ENCODE data around the gene ISCU. TPM values are rescaled to one million over a fixed set of nuclear protein-coding genes. Genes with fewer than 3 reads are reported as not detected.

The ISCU gene
- total RNA-seq, 1 donor from 2014 or later: 117 TPM

GRCh38 chr12:108516511-108517275 lies 45.7 kb upstream of the ISCU start:
- H3K9me3 Mint-ChIP-seq: no peaks in the 10 kb centered on the region
- H3K27ac Mint-ChIP-seq: peak overlapping the region; percentile 60
- H3K36me3 Mint-ChIP-seq (ENCODE audit: low read depth): peaks cover 46% of the 10 kb centered on the region
- TF ChIP-seq CTCF (IDR thresholded peaks at IDR 0.05): no peak
- intact Hi-C loops (cut with micrococcal nuclease): loop anchor here (5.0 to 10.0 kb wide), 4 partner anchors 121 to 1424 kb away; partner anchors contain the start of genes CRY1 and PWP1
- ChIA-PET POLR2A (interaction anchor here (1.0 to 2.6 kb wide), 2 partner anchors 45 to 52 kb away, joined by 3 to 8 read pairs; partner anchors contain the start of genes ISCU and SART3), CTCF (no interaction called here)
- no peak for DNase-seq
- no peaks in the 10 kb centered on the region for H3K27me3 Mint-ChIP-seq
- peak overlapping the region; percentile 95 for H3K4me3 Mint-ChIP-seq
- ATAC-seq (ENCODE audit: low read depth): no peak
- H3K4me1 Mint-ChIP-seq: peaks cover 26% of the 10 kb centered on the region

GRCh38 chr12:108517288-108518100 lies 44.9 kb upstream of the ISCU start:
- CTCF ChIA-PET: no interaction called here
- ATAC-seq (ENCODE audit: low read depth): no peak

GRCh38 chr12:108518101-108518715 lies 44.2 kb upstream of the ISCU start:
- DNase-seq: no peak
- POLR2A ChIA-PET: no interaction called here
- no peak overlapping the region for H3K27ac Mint-ChIP-seq
- TF ChIP-seq CTCF (IDR thresholded peaks at IDR 0.05): no peak
- H3K27me3 Mint-ChIP-seq: no peaks in the 10 kb centered on the region
- no peak for ATAC-seq (ENCODE audit: low read depth)
- intact Hi-C loops (cut with micrococcal nuclease): loop anchor here (5.0 to 10.0 kb wide), 4 partner anchors 119 to 1426 kb away; partner anchors contain the start of genes CRY1 and PWP1
- CTCF ChIA-PET: no interaction called here
- H3K36me3 Mint-ChIP-seq (ENCODE audit: low read depth): peaks cover 62% of the 10 kb centered on the region
- H3K9me3 Mint-ChIP-seq: no peaks in the 10 kb centered on the region
- H3K4me3 Mint-ChIP-seq: no peak overlapping the region
- peaks cover 20% of the 10 kb centered on the region for H3K4me1 Mint-ChIP-seq

More at GRCh38 chr12:108517288-108518100, 44.9 kb upstream of the ISCU start:
- no peak for DNase-seq
- POLR2A ChIA-PET: interaction anchor here (2.6 kb wide), 1 partner anchor 44 kb away, joined by 8 read pairs; the partner anchor contains the start of genes ISCU and SART3
- Mint-ChIP-seq H3K4me3 (no peak overlapping the region), H3K36me3 (ENCODE audit: low read depth) (peaks cover 54% of the 10 kb centered on the region), H3K9me3 (no peaks in the 10 kb centered on the region), H3K27me3 (no peaks in the 10 kb centered on the region), H3K4me1 (peaks cover 20% of the 10 kb centered on the region), H3K27ac (no peak overlapping the region)
- intact Hi-C loops (cut with micrococcal nuclease): loop anchor here (5.0 to 10.0 kb wide), 4 partner anchors 120 to 1425 kb away; partner anchors contain the start of genes CRY1 and PWP1
- TF ChIP-seq CTCF (IDR thresholded peaks at IDR 0.05): no peak

GRCh38 chr12:108518716-108519496 lies 43.5 kb upstream of the ISCU start:
- Mint-ChIP-seq H3K4me3 (no peak overlapping the region), H3K9me3 (no peaks in the 10 kb centered on the region), H3K4me1 (peaks cover 20% of the 10 kb centered on the region), H3K27me3 (no peaks in the 10 kb centered on the region), H3K27ac (no peak overlapping the region), H3K36me3 (ENCODE audit: low read depth) (peaks cover 69% of the 10 kb centered on the region)
- CTCF ChIA-PET: interaction anchor here (0.8 kb wide), 1 partner anchor 528 kb away, joined by 3 read pairs; no protein-coding TSS in a partner anchor
- ATAC-seq (ENCODE audit: low read depth): no peak
- intact Hi-C loops (cut with micrococcal nuclease): loop anchor here (5.0 to 10.0 kb wide), 4 partner anchors 118 to 1427 kb away; partner anchors contain the start of genes CRY1 and PWP1
- no peak for TF ChIP-seq CTCF (IDR thresholded peaks at IDR 0.05)
- POLR2A ChIA-PET: no interaction called here
- no peak for DNase-seq
